HCT116 (cell line): ENCODE results near the gene SET. TPM values are rescaled to one million over a fixed set of nuclear protein-coding genes. Genes with fewer than 3 reads are reported as not detected.

Experiments
- ATAC-seq: fragments of 200-7000 bp; cut with Tn5 transposase; 2 replicates; pipeline ENCODE4 v1.9.1; 2020; ENCODE audit warnings: mild to moderate bottlenecking, moderate library complexity
- BruUV-seq: library from RNA; stranded (reverse); fragments of 400-500 nt; replicated peaks from 2 replicates; lab custom pipeline; 2021; lab: Mats Ljungman, UMichigan
- CTCF ChIA-PET: fragments of 300-600 bp; sonication (Branson Sonifier 250); formaldehyde crosslinking; loops from one replicate; lab custom pipeline; 2021; ENCODE audit warnings: antibody characterized with exemption; lab: Charles Lee
- POLR2A ChIA-PET: fragments of 300-600, 350-600 bp; sonication (Branson Sonifier 250); formaldehyde crosslinking; loops from one replicate; lab custom pipeline; 2021; ENCODE audit warnings: antibody characterized with exemption; lab: Charles Lee
- RAD21 ChIA-PET, 2 experiments: fragments of 300-600 bp; sonication (Branson Sonifier 250); formaldehyde crosslinking; loops; one replicate each; lab custom pipeline; 2023; ENCODE audit warnings: low total read pairs in 2 of 2; ENCODE audit not compliant: uncharacterized antibody in 2 of 2, unreplicated experiment in 2 of 2, low non-redundant PET in 1 of 2; lab: Charles Lee
- DNase-seq: peaks from one replicate; pipeline ENCODE4 v3.0.0-alpha.2; 2010; ENCODE audit warnings: low read depth, low spot score
- H2AFZ ChIP-seq: fragments of 200-600 bp; shearing (Covaris generic), sonication (generic); 2 replicates; pipeline ENCODE4 v1.6.1; 2017; ENCODE audit warnings: low read depth, mixed run types, mixed read lengths, antibody characterized with exemption, low read length; ENCODE audit not compliant: poor library complexity, severe bottlenecking
- H3K27ac ChIP-seq: 2 replicates; pipeline ENCODE4 v1.5.1; 2012; ENCODE audit warnings: low read depth, low read length
- H3K27me3 ChIP-seq: fragments of 200-600 bp; sonication (generic); 2 replicates; pipeline ENCODE4 v1.6.1; 2016; ENCODE audit warnings: mixed run types, low read length, mixed read lengths; ENCODE audit not compliant: insufficient read depth
- H3K36me3 ChIP-seq, 2 experiments: fragments of 200-500 bp in 1 of 2; fragments of 200-600 bp in 1 of 2; sonication (Bioruptor generic) in 1 of 2; sonication (generic) in 1 of 2; 2 replicates each; pipeline versions ENCODE4 v1.5.1 to v1.6.1; 2014 to 2016; ENCODE audit warnings: low read length in 2 of 2, inconsistent platforms in 1 of 2, mixed read lengths in 1 of 2, mixed run types in 1 of 2; ENCODE audit not compliant: insufficient read depth in 2 of 2, control insufficient read depth in 1 of 2
- H3K4me1 ChIP-seq, 2 experiments: fragments of 200-600 bp in 1 of 2; sonication (generic) in 1 of 2; 2 replicates each; pipeline versions ENCODE4 v1.5.1 to v1.6.1; 2012 to 2017; ENCODE audit warnings: low read length in 2 of 2, inconsistent platforms in 1 of 2, mild to moderate bottlenecking in 1 of 2, mixed read lengths in 1 of 2, mixed run types in 1 of 2, moderate library complexity in 1 of 2; ENCODE audit not compliant: insufficient read depth in 2 of 2, control insufficient read depth in 1 of 2
- H3K4me2 ChIP-seq: fragments of 200-600 bp; sonication (generic); 2 replicates; pipeline ENCODE4 v1.6.1; 2017; ENCODE audit warnings: mixed run types, low read length, mixed read lengths
- H3K4me3 ChIP-seq, 2 experiments: fragments of 200-600 bp in 1 of 2; sonication (generic) in 1 of 2; replicated peaks in 1 of 2; 2 replicates each; pipeline ENCODE4 v1.5.1; 2011 to 2016; ENCODE audit warnings: low read length in 2 of 2, control low read depth in 1 of 2, low read depth in 1 of 2, mild to moderate bottlenecking in 1 of 2, mixed read lengths in 1 of 2, mixed run types in 1 of 2
- H3K79me2 ChIP-seq: fragments of 200-600 bp; sonication (generic); 2 replicates; pipeline ENCODE4 v1.6.1; 2017; ENCODE audit warnings: mild to moderate bottlenecking, mixed run types, low read length, moderate library complexity, mixed read lengths; ENCODE audit not compliant: insufficient read depth
- H3K9ac ChIP-seq: fragments of 200-600 bp; sonication (generic); 2 replicates; pipeline ENCODE4 v1.6.1; 2016; ENCODE audit warnings: low read length, mixed read lengths
- H3K9me2 ChIP-seq: fragments of 200-600 bp; sonication (generic), shearing (Covaris generic); 2 replicates; pipeline ENCODE4 v1.6.1; 2017; ENCODE audit warnings: mixed run types, mild to moderate bottlenecking, moderate library complexity; ENCODE audit not compliant: insufficient read depth
- H3K9me3 ChIP-seq, 2 experiments: fragments of 200-500 bp in 1 of 2; fragments of 200-600 bp in 1 of 2; sonication (Bioruptor generic) in 1 of 2; sonication (generic) in 1 of 2; 2 replicates each; pipeline ENCODE4 v1.6.1; 2014 to 2017; ENCODE audit warnings: low read length in 2 of 2, mixed read lengths in 2 of 2, inconsistent platforms in 1 of 2, low read depth in 1 of 2, mild to moderate bottlenecking in 1 of 2, mixed run types in 1 of 2, moderate library complexity in 1 of 2; ENCODE audit not compliant: control insufficient read depth in 1 of 2, insufficient read depth in 1 of 2
- H4K20me1 ChIP-seq: fragments of 200-600 bp; sonication (generic), shearing (Covaris generic); 2 replicates; pipeline ENCODE4 v1.6.1; 2017; ENCODE audit warnings: mixed run types, mild to moderate bottlenecking, moderate library complexity; ENCODE audit not compliant: insufficient read depth
- ATF3 ChIP-seq: IDR thresholded peaks from 2 replicates; pipeline ENCODE4 v1.6.1; 2012
- CBX3 ChIP-seq: IDR thresholded peaks from 2 replicates; pipeline ENCODE4 v1.6.1; 2012; ENCODE audit warnings: low read depth
- CTCF ChIP-seq, 3 experiments: fragments of 200-600 bp in 1 of 3; sonication (generic) in 1 of 3; IDR thresholded peaks in 2 of 3; conservative IDR thresholded peaks in 1 of 3; 2 replicates each; pipeline ENCODE4 v1.5.1; 2012 to 2017; ENCODE audit warnings: low read depth in 2 of 3, low read length in 2 of 3, antibody characterized with exemption in 1 of 3, borderline replicate concordance in 1 of 3, control low read depth in 1 of 3, mild to moderate bottlenecking in 1 of 3, mixed read lengths in 1 of 3, mixed run types in 1 of 3, moderate library complexity in 1 of 3; ENCODE audit not compliant: insufficient read depth in 1 of 3
- EGR1 ChIP-seq: IDR thresholded peaks from 2 replicates; pipeline ENCODE4 v1.6.1; 2012; ENCODE audit warnings: low read depth
- EZH2 ChIP-seq: fragments of 200-600 bp; sonication (generic); IDR thresholded peaks from 2 replicates; pipeline ENCODE4 v1.6.1; 2017; ENCODE audit warnings: antibody characterized with exemption, mixed run types
- FOSL1 ChIP-seq: IDR thresholded peaks from 2 replicates; pipeline ENCODE4 v1.6.1; 2012; ENCODE audit warnings: low read depth
- JUND ChIP-seq: IDR thresholded peaks from 2 replicates; pipeline ENCODE4 v1.6.1; 2012
- MAX ChIP-seq: IDR thresholded peaks from 2 replicates; pipeline ENCODE4 v1.6.1; 2012
- POLR2A ChIP-seq: IDR thresholded peaks from 2 replicates; pipeline ENCODE4 v1.7.0; 2011; ENCODE audit warnings: borderline replicate concordance; ENCODE audit not compliant: insufficient read depth, insufficient read length; ENCODE audit errors: extremely low read depth
- POLR2AphosphoS5 ChIP-seq: IDR thresholded peaks from 2 replicates; pipeline ENCODE4 v1.6.1; 2011; ENCODE audit warnings: mild to moderate bottlenecking, low read depth, low read length, moderate library complexity
- RAD21 ChIP-seq: IDR thresholded peaks from 2 replicates; pipeline ENCODE4 v1.6.1; 2012; ENCODE audit warnings: low read depth, mild to moderate bottlenecking
- REST ChIP-seq: IDR thresholded peaks from 2 replicates; pipeline ENCODE4 v1.6.1; 2012; ENCODE audit warnings: low read depth
- SIN3A ChIP-seq: IDR thresholded peaks from 2 replicates; pipeline ENCODE4 v1.6.1; 2012; ENCODE audit warnings: low read depth
- SP1 ChIP-seq: IDR thresholded peaks from 2 replicates; pipeline ENCODE4 v1.6.1; 2012; ENCODE audit warnings: low read depth
- SRF ChIP-seq: IDR thresholded peaks from 2 replicates; pipeline ENCODE4 v1.6.1; 2012; ENCODE audit warnings: low read depth
- TCF7L2 ChIP-seq: IDR thresholded peaks from 2 replicates; pipeline ENCODE4 v1.7.0; 2011; ENCODE audit warnings: borderline replicate concordance, inconsistent platforms; ENCODE audit not compliant: insufficient read depth, insufficient read length; ENCODE audit errors: extremely low read depth
- YY1 ChIP-seq: IDR thresholded peaks from 2 replicates; pipeline ENCODE4 v1.6.1; 2011; ENCODE audit warnings: low read length, low read depth, moderate library complexity, mild to moderate bottlenecking; ENCODE audit not compliant: insufficient replicate concordance; ENCODE audit errors: extremely low read depth
- ZBTB33 ChIP-seq: IDR thresholded peaks from 2 replicates; pipeline ENCODE4 v1.6.1; 2011; ENCODE audit warnings: mild to moderate bottlenecking, low read length, moderate library complexity; ENCODE audit not compliant: insufficient replicate concordance; ENCODE audit errors: extremely low read depth
- ZFX ChIP-seq: fragments of 450-650 bp; IDR thresholded peaks from 2 replicates; pipeline ENCODE4 v1.6.1; 2017
- ZNF274 ChIP-seq: fragments of 200-500 bp; sonication (Bioruptor generic); IDR thresholded peaks from 2 replicates; pipeline ENCODE4 v1.6.1; 2014; ENCODE audit warnings: mild to moderate bottlenecking, low read depth, low read length, inconsistent platforms
- intact Hi-C: fragments of 100-400 bp; cut with micrococcal nuclease; formaldehyde crosslinking; loops from 2 replicates; pipeline ENCODE4 v1.10.0; 2022
- total RNA-seq: library from RNA; stranded (reverse); gene quantifications from one replicate; pipeline ENCODE4 v1.2.1, GENCODE V29; 2021; ENCODE audit not compliant: unreplicated experiment

SET gene
- total RNA-seq, 1 experiment from 2014 or later, result 595 TPM

- DNase-seq, result no peak
- BruUV-seq, result no TSS peak
- Histone ChIP-seq H3K4me1 (peaks cover 30 to 47% of the 10 kb centered on the region in 2 experiments), H3K4me2 (no peak overlapping the region), H3K36me3 (peaks cover 0 to 12% of the 10 kb centered on the region in 2 experiments; a peak in 1 of 4 replicates), H2AFZ (no peak overlapping the region), H4K20me1 (no peaks in the 10 kb centered on the region), H3K79me2 (peaks cover 64% of the 10 kb centered on the region), H3K9ac (no peak overlapping the region), H3K27ac (no peak overlapping the region), H3K9me2 (no peaks in the 10 kb centered on the region)
- intact Hi-C loops, result no loop called here
- ChIA-PET RAD21 (no interaction called here), CTCF (no interaction called here)
- ATAC-seq, result no peak
- TF ChIP-seq POLR2AphosphoS5 (no peak), SP1 (no peak), MAX (no peak), SRF (no peak), REST (no peak), JUND (no peak), EZH2 (no peak), YY1 (no peak), CTCF (IDR thresholded peaks at IDR 0.05 in 2 of 3, conservative IDR thresholded peaks at IDR 0.05 in 1 of 3; ENCODE audit: borderline replicate concordance in 1 of 3, insufficient read depth in 1 of 3, low read depth in 2 of 3, low read length in 2 of 3) (no peak), EGR1 (no peak), ZNF274 (no peak), TCF7L2 (no peak), CBX3 (no peak), SIN3A (no peak), ZFX (no peak), ZBTB33 (no peak), ATF3 (no peak), FOSL1 (no peak), POLR2A (no peak), RAD21 (no peak)
- TF ChIP-seq, all 23 proteins: peak for 0
- no peaks in the 10 kb centered on the region for H3K27me3 ChIP-seq
- H3K4me3 ChIP-seq, result no peak overlapping the region
- POLR2A ChIA-PET, result no interaction called here
- H3K9me3 ChIP-seq, result no peaks in the 10 kb centered on the region
These were observed 48.4 kb upstream of the SET start for GRCh38 chr9:128640603-128641002.
